COLO829 (cell line): ENCODE results near the gene ACOX1.

ENCODE experiments used
- DNase-seq: peaks from one replicate; pipeline ENCODE4 v3.0.0; 2012; ENCODE audit warnings: low spot score

The ACOX1 gene

DNA sequence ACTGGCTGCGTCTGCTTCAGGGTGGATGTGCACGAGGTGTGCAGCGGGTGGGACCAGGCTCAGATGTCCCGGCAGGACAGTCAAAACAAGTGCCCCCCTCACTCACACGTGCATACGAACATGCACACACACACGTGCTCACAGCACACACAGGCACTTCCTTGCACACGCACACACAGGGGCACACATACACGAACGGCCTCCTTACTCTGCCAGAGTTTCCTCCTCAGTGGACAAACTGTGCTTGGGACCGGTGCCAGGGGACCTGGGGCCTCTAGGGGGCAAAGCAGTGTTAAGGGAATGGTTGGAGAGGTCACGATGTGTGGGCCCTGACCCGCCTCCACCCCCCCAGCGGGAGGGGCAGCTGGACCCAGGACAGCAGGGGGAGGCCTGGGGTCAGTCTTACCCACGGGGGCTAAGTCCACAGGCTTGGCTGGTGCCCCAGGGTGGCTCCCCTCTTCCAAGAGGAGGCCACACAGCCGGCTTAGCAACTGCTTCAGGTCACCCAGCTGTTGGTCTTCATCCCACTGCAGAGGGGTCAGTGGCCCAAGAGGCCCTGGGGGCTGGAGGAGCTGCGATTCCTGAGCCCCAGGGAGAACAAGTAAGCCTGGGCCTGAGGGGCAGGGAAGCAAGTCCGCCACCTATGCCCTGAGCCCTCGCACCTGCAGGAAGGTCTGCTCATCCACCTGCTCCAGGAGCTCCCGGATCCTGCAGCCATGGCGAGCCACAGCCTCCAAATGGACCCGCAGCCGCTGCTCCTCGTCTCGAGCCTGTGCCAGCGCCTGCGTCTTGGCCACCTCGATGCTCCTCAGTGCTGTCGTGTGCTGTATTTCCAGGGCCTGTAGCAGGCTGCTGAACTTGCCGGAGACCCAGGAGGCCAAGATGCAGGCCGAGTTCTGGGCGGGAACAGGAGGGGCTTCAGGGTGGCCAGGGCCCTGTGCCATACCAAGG is 87.1 kb downstream of the ACOX1 start:
- DNase-seq: no peak
